Muscle of leg (tissue), 11 donors: Measurements from ENCODE around the gene SNTB2. TPM values are rescaled to one million over a fixed set of nuclear protein-coding genes. Genes with fewer than 3 reads are reported as not detected.
"Not testable (repeated sequence)": the region's sequence is repeated elsewhere in the genome, so short reads cannot be mapped to it uniquely, and the experiment has no call there.

Source experiments
- DNase-seq: peaks from one replicate; pipeline ENCODE4 v3.0.0; 2013
- H3K27ac ChIP-seq: one replicate; pipeline ENCODE4 v1.5.1; 2013; ENCODE audit warnings: mild to moderate bottlenecking, low read length, control low read depth
- H3K27me3 ChIP-seq: one replicate; pipeline ENCODE4 v1.6.1; 2013; ENCODE audit warnings: low read length; ENCODE audit not compliant: control insufficient read depth, insufficient read depth
- H3K36me3 ChIP-seq: one replicate; pipeline ENCODE4 v1.6.1; 2013; ENCODE audit warnings: low read length; ENCODE audit not compliant: control insufficient read depth, insufficient read depth
- H3K4me1 ChIP-seq: one replicate; pipeline ENCODE4 v1.6.1; 2013; ENCODE audit warnings: low read length; ENCODE audit not compliant: control insufficient read depth, insufficient read depth
- H3K4me3 ChIP-seq: one replicate; pipeline ENCODE4 v1.5.1; 2013; ENCODE audit warnings: low read length, control low read depth
- H3K9me3 ChIP-seq: replicated peaks from 2 replicates; pipeline ENCODE4 v1.6.1; 2013; ENCODE audit warnings: low read depth, low read length; ENCODE audit not compliant: control insufficient read depth
- WGBS: methylation state at CpG from one replicate; pipeline ENCODE4 v1.1.5; 2013; ENCODE audit warnings: missing lambda C conversion rate; ENCODE audit not compliant: insufficient coverage; 5-methylcytosine and 5-hydroxymethylcytosine counted together
- polyA plus RNA-seq, 8 donors: library from polyadenylated mRNA; unstranded; fragments of 120-200 nt; gene quantifications; one replicate each; pipeline versions ENCODE4 v1.2.1 to v1.2.3, GENCODE V29; 2013; ENCODE audit warnings: inconsistent platforms in 1 of 8, low replicate concordance in 1 of 8; ENCODE audit not compliant: insufficient read length in 8 of 8, insufficient read depth in 1 of 8
- total RNA-seq: library from RNA; stranded (reverse); fragments of 120-200 nt; gene quantifications from one replicate; pipeline ENCODE4 v1.2.4, GENCODE V29; 2013

The SNTB2 gene
- total and polyA plus RNA-seq, 9 donors = 10.4 to 21.2 (median 14.3) TPM

GRCh38 chr16:69296771-69297170, 109.8 kb downstream of the SNTB2 start:
- not testable (repeated sequence) for H3K9me3 ChIP-seq, H3K27me3 ChIP-seq, H3K27ac ChIP-seq, H3K4me3 ChIP-seq, H3K4me1 ChIP-seq, DNase-seq
- WGBS = no CpG with 5 or more reads among the region's 7 CpGs
- peaks cover 16% of the 10 kb centered on the region for H3K36me3 ChIP-seq

- no peaks in the 10 kb centered on the region for H3K27me3 ChIP-seq
- H3K4me1 ChIP-seq = no peaks in the 10 kb centered on the region
- H3K9me3 ChIP-seq = no peaks in the 10 kb centered on the region
- DNase-seq = no peak
- no peak overlapping the region for H3K4me3 ChIP-seq
- H3K36me3 ChIP-seq = peaks cover 17% of the 10 kb centered on the region
- 100% methylated on average over 1 of the region's 4 CpGs for WGBS
- no peak overlapping the region for H3K27ac ChIP-seq
These were observed 111.3 kb downstream of the SNTB2 start for GRCh38 chr16:69298261-69298660.

GRCh38 chr16:69301187-69301586, 114.2 kb downstream of the SNTB2 start:
- H3K36me3 ChIP-seq = peaks cover 17% of the 10 kb centered on the region

GRCh38 chr16:69301861-69302260, 114.9 kb downstream of the SNTB2 start:
- DNase-seq = no peak
- H3K9me3 ChIP-seq = no peaks in the 10 kb centered on the region
- no peaks in the 10 kb centered on the region for H3K4me1 ChIP-seq
- no peak overlapping the region for H3K4me3 ChIP-seq
- 86% methylated on average over 2 of the region's 4 CpGs for WGBS
- H3K27me3 ChIP-seq = no peaks in the 10 kb centered on the region
- H3K27ac ChIP-seq = no peak overlapping the region
- peaks cover 17% of the 10 kb centered on the region for H3K36me3 ChIP-seq

More at GRCh38 chr16:69301187-69301586, 114.2 kb downstream of the SNTB2 start:
- H3K9me3 ChIP-seq = no peaks in the 10 kb centered on the region
- no peaks in the 10 kb centered on the region for H3K27me3 ChIP-seq
- H3K4me3 ChIP-seq = no peak overlapping the region
- no peak for DNase-seq
- no peak overlapping the region for H3K27ac ChIP-seq
- no peaks in the 10 kb centered on the region for H3K4me1 ChIP-seq
- 11% methylated on average over 1 of the region's 1 CpG for WGBS

- Histone ChIP-seq H3K4me1 (no peaks in the 10 kb centered on the region), H3K9me3 (no peaks in the 10 kb centered on the region), H3K27me3 (no peaks in the 10 kb centered on the region), H3K36me3 (peaks cover 17% of the 10 kb centered on the region), H3K4me3 (no peak overlapping the region), H3K27ac (no peak overlapping the region)
- 92% methylated on average over 2 of the region's 4 CpGs for WGBS
- no peak for DNase-seq
These were observed 115.3 kb downstream of the SNTB2 start for GRCh38 chr16:69302301-69302700.

- Histone ChIP-seq H3K27ac (no peak overlapping the region), H3K27me3 (no peaks in the 10 kb centered on the region), H3K9me3 (no peaks in the 10 kb centered on the region), H3K36me3 (peaks cover 9% of the 10 kb centered on the region), H3K4me1 (peaks cover 3% of the 10 kb centered on the region), H3K4me3 (no peak overlapping the region)
- no CpG with 5 or more reads among the region's 1 CpG for WGBS
- no peak for DNase-seq
These were observed 119.1 kb downstream of the SNTB2 start for GRCh38 chr16:69306031-69306430.

GRCh38 chr16:69307091-69307490, 120.1 kb downstream of the SNTB2 start:
- DNase-seq = no peak
- no peaks in the 10 kb centered on the region for H3K36me3 ChIP-seq
- no peaks in the 10 kb centered on the region for H3K27me3 ChIP-seq
- H3K9me3 ChIP-seq = no peaks in the 10 kb centered on the region
- H3K27ac ChIP-seq = no peak overlapping the region
- no CpG with 5 or more reads among the region's 1 CpG for WGBS
- H3K4me1 ChIP-seq = peaks cover 6% of the 10 kb centered on the region
- H3K4me3 ChIP-seq = no peak overlapping the region

- Histone ChIP-seq H3K9me3 (no peaks in the 10 kb centered on the region), H3K36me3 (no peaks in the 10 kb centered on the region), H3K27ac (no peak overlapping the region), H3K4me1 (peaks cover 9% of the 10 kb centered on the region), H3K27me3 (no peaks in the 10 kb centered on the region), H3K4me3 (no peak overlapping the region)
- 92% methylated on average over 2 of the region's 2 CpGs for WGBS
- DNase-seq = no peak
These were observed 120.9 kb downstream of the SNTB2 start for GRCh38 chr16:69307856-69308255.

- no peak overlapping the region for H3K27ac ChIP-seq
These were observed 122.4 kb downstream of the SNTB2 start for GRCh38 chr16:69309316-69309715.

GRCh38 chr16:69310653-69311532, 123.9 kb downstream of the SNTB2 start, which contains the start of gene VPS4A:
TSS of gene VPS4A (plus strand) at chr16:69311350. CDS start at chr16:69311512, 162 bp downstream.
- Histone ChIP-seq H3K27ac (peak within 1 kb of the TSS; percentile 86), H3K4me3 (peak within 1 kb of the TSS; percentile 85), H3K27me3 (no peaks in the 10 kb centered on the region), H3K9me3 (no peaks in the 10 kb centered on the region), H3K36me3 (peaks cover 23% of the 10 kb centered on the region), H3K4me1 (peaks cover 9% of the 10 kb centered on the region)
- DNase-seq = peak; percentile 98
- WGBS = 10% methylated on average over 58 of the region's 70 CpGs

More at GRCh38 chr16:69309316-69309715, 122.4 kb downstream of the SNTB2 start:
- DNase-seq = peak; percentile 42
- Histone ChIP-seq H3K27me3 (no peaks in the 10 kb centered on the region), H3K9me3 (no peaks in the 10 kb centered on the region), H3K4me1 (peaks cover 9% of the 10 kb centered on the region), H3K36me3 (peaks cover 8% of the 10 kb centered on the region), H3K4me3 (no peak overlapping the region)
- whole genome bisulfite sequencing = 68% methylated on average over 8 of the region's 12 CpGs
